Effector memory CD4-positive, alpha-beta T cell (primary cell): ENCODE results near the gene SMYD3.

ENCODE experiments used
- DNase-seq, 3 donors: peaks; one replicate each; pipeline ENCODE4 v3.0.0-alpha.2; 2020
- H3K27ac ChIP-seq: 2 replicates; pipeline ENCODE4 v1.7.0; 2013; ENCODE audit warnings: mild to moderate bottlenecking, low read length, moderate library complexity; ENCODE audit not compliant: insufficient read depth, poor library complexity, severe bottlenecking
- H3K27me3 ChIP-seq: replicated peaks from 2 replicates; pipeline ENCODE4 v1.7.0; 2013; ENCODE audit warnings: mild to moderate bottlenecking, low read length; ENCODE audit not compliant: insufficient read depth, control insufficient read depth, poor library complexity, severe bottlenecking
- H3K36me3 ChIP-seq: 2 replicates; pipeline ENCODE4 v1.7.0; 2013; ENCODE audit warnings: mild to moderate bottlenecking, low read length, moderate library complexity; ENCODE audit not compliant: control insufficient read depth, insufficient read depth
- H3K4me1 ChIP-seq: 2 replicates; pipeline ENCODE4 v1.7.0; 2013; ENCODE audit warnings: low read length, mild to moderate bottlenecking; ENCODE audit not compliant: control insufficient read depth, insufficient read depth, poor library complexity, severe bottlenecking
- H3K4me3 ChIP-seq: 2 replicates; pipeline ENCODE4 v1.7.0; 2013; ENCODE audit warnings: low read length, low read depth, mild to moderate bottlenecking; ENCODE audit not compliant: insufficient read depth, poor library complexity, severe bottlenecking
- H3K9me3 ChIP-seq: 2 replicates; pipeline ENCODE4 v1.7.0; 2013; ENCODE audit warnings: mild to moderate bottlenecking, low read length, moderate library complexity; ENCODE audit not compliant: control insufficient read depth

Gene SMYD3

DNA sequence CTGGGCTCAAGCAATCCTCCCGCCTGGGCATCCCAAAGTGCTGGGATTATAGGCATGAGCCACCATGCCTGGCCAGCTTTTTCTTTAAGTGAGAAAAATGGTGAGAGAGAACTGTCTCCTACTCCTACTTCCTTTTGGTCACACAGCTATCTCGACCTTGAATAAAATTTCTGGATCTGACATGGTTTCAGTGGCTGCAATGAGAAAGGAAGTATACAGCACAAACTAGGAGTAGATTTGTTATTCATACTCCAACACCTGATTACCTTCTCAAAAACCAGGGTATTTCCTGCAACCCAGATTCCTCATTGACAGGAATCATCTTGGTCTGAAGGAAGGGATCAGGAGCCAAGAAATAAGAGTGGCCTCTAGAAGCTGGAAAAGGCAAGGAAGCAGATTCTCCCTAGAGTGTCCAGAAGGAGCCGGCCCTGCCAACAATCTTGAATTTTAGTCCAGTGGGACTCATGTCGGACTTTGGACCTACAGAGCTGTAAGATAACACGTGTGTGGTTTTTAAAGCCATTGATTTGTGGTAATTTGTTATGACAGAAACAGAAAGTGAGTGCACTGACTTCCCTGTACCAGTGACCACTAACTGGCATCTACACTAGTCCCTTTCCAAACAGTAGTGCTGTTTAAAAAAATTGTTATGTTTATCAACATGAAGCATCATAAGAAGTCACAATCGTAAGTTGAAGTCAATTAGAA lies 516.6 kb downstream of the SMYD3 start:
- Histone ChIP-seq H3K27ac (no peak overlapping the region), H3K4me3 (no peak overlapping the region), H3K4me1 (no peaks in the 10 kb centered on the region), H3K9me3 (no peaks in the 10 kb centered on the region), H3K27me3 (no peaks in the 10 kb centered on the region), H3K36me3 (no peaks in the 10 kb centered on the region)
- no peak for DNase-seq

DNA sequence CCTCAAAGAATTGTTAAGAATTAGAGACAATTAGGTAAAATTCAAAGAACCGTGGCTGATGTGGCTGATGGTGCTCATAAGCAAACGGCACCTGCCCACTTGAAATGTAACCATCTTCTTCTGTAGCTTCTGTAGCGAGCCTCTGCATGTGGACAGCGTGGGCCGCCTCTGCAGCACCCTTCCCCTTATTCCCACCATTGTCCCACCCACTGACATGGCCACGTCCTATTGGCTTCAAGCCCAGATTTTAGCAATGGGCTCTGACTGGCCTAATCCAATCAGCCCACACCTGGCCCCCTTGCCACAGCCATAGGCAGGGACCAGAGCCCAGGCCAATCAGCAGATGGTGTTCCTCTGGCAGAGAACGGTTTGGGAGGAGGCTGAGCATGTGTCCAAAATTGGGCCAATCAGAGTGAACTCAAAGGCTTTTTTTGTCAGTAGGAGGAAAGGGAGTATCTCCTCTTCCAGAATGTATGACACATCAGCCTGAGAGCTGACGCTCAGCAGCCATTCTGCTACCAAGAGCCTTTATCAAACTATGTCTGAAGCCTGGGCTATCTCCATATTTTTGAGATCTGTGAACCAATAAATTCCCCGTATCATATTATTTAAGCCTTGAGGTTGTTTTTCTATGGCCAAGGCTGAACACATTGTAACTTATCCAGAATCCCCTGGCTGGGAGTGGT lies 518.5 kb downstream of the SMYD3 start:
- no peaks in the 10 kb centered on the region for H3K27me3 ChIP-seq
- H3K27ac ChIP-seq, result no peak overlapping the region
- DNase-seq, result no peak
- H3K36me3 ChIP-seq, result no peaks in the 10 kb centered on the region
- H3K4me1 ChIP-seq, result no peaks in the 10 kb centered on the region
- H3K9me3 ChIP-seq, result no peaks in the 10 kb centered on the region
- no peak overlapping the region for H3K4me3 ChIP-seq

DNA sequence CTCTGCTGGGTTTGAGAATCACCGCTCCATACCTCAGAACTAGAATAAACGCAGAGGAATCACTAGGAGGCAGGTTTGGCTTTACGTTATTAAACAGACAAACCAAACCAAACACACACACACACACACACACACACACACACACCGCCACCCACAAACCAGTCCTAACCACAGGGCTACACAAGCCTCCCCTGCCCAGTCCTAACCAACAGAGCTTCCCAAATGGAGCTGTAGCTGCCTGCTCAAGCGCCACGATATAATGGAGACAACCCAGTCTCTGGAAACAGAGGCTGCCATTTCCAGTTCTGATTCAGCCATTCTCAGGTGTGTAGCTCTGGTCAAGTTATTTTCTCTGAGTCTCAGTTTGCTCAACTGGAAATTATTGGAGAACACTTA lies 519.1 kb downstream of the SMYD3 start:
- Histone ChIP-seq H3K27me3 (no peaks in the 10 kb centered on the region), H3K4me3 (no peak overlapping the region), H3K36me3 (no peaks in the 10 kb centered on the region), H3K4me1 (no peaks in the 10 kb centered on the region), H3K27ac (no peak overlapping the region), H3K9me3 (no peaks in the 10 kb centered on the region)
- DNase-seq, result no peak

DNA sequence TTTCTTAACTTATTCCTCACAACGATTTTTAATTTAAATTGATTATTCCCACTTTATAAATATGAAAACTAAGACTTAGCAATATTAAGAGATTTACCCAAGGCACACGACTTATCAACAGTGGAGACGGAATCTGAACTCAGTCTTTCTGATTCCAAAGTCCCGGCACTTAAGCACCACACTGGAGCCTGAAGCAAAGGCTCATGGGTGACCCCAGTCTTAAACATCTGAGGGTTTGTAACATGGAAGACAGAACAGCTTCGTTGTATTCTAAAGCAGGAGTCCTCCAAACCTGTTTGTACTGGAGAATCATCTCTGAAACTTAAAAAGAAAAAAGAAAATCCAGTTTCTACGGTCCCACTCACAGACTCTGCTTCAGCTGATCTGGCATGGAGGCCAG lies 519.5 kb downstream of the SMYD3 start:
- Histone ChIP-seq H3K4me1 (no peaks in the 10 kb centered on the region), H3K36me3 (no peaks in the 10 kb centered on the region), H3K9me3 (no peaks in the 10 kb centered on the region), H3K27ac (no peak overlapping the region), H3K27me3 (no peaks in the 10 kb centered on the region), H3K4me3 (no peak overlapping the region)
- DNase-seq, result no peak

DNA sequence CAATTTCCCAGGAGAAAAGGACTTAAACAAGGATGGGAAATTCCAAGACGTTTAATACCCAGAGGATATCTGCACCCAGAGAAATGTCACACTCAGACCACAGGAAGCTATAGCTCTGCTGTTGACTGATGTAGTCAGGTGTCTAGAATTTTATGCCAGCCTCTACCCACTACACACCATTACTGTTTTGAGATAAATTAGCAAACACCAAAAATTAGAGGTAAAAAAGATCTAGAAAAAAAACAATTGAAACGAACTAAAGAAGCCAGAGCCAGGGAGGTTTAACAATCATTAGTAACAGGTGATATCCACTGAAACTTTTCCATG lies 519.9 kb downstream of the SMYD3 start:
- Histone ChIP-seq H3K27me3 (no peaks in the 10 kb centered on the region), H3K9me3 (no peaks in the 10 kb centered on the region), H3K27ac (no peak overlapping the region), H3K36me3 (no peaks in the 10 kb centered on the region), H3K4me3 (no peak overlapping the region), H3K4me1 (no peaks in the 10 kb centered on the region)
- no peak for DNase-seq

DNA sequence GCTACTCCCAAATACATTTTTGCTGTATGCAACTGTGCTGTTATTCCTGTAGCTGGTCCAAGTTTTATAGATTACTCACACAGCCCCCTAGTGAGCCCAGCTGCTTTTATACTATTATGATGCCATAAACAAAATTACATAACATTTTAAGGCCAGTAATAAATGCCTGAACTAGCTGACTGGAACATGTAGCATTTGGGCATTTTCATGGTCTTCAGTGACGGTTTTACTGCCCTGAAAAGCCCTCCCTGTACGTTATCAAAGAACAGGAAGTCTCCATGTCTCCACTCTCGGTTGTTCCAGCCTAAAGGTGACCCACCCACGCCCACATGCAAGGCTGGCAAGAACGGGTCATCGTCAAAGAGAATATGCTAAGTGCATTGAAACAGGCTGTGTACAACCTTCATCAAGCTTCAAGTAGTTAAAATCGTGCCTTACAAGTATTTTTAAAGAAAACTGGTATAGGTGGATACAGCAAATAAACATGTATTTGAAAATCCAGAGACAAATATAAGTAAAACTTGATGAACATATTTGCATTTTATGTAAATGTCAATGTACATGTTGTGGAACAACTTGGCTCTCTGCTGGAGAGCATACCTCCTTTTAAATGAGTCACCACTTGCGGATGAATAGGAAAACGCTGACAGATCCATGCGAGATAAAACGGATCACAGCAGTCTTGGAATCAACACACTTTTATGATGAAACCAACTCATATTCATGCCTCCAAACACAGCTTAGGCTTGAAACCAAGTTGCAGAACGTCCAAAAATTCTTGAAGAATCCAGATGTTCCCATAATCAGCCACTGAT lies 520.5 kb downstream of the SMYD3 start:
- H3K27ac ChIP-seq, result no peak overlapping the region
- no peak for DNase-seq
- no peaks in the 10 kb centered on the region for H3K9me3 ChIP-seq
- H3K36me3 ChIP-seq, result no peaks in the 10 kb centered on the region
- H3K4me1 ChIP-seq, result no peaks in the 10 kb centered on the region
- H3K27me3 ChIP-seq, result no peaks in the 10 kb centered on the region
- no peak overlapping the region for H3K4me3 ChIP-seq

DNA sequence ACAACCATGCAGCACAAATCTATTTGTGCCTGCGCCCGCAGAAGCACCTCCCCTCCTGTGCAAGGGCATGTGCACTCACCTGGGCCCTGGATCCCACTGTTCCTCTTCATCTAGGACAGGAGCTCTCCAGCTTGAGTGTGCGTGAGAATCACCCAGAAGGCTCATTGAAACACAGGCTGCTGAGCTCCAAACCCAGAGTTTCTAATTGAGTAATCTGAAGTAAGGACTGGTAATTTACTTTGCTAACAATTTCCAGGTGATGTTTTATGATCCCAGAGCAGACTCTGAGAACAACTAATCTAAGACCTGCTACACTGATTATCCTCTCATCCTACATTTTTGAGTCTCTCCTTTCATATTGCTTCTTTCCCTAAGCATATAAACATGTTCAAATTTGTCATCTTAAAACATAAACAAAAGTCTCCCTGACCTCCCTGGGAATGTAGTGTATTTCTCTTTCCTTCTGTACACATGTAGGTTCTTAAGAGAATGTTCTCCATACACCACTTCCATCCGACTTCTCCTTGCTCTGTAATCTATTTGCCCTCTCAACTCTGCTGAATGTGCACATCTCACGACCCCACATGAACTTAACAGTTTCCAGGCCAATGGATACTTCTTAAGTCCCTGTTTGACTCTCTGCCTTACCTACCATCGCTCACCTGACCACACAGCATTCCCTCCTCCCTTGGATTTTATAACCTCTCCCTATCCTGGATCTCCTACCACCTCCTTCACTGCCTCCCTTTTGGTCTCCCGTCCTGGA lies 522.5 kb downstream of the SMYD3 start:
- Histone ChIP-seq H3K4me1 (no peaks in the 10 kb centered on the region), H3K27ac (no peak overlapping the region), H3K36me3 (no peaks in the 10 kb centered on the region), H3K27me3 (no peaks in the 10 kb centered on the region), H3K4me3 (no peak overlapping the region), H3K9me3 (no peaks in the 10 kb centered on the region)
- no peak for DNase-seq

DNA sequence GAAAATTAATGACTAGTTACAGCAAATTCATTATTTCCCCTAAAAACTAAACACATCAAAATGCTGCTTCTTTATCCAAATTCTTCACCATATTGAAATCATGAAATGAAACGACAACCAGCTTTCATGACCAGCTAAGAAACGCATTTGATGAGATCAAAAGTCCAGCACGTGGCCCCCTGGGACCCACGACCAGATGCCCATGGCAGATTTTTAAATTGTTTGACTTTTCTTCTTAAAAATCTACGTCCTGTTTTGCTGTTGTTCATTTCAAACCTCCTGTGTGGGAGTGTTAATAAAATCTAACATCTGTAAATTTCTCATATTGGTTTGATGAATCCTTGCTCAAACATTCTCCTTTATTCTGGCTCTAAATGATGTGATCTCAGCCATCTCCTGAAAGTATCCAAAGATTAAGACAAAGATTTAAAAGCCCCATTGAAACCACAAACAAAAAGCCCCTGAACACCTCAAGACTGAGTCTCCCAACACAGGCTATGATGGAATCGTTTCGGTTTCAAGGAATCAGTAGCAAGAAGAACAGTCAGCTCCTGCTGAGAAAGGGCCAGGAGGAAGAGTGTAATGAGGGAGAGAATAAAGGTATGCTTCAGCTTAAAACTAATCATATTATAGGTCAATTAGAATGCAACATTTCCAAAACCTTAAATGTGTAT lies 523.6 kb downstream of the SMYD3 start:
- Histone ChIP-seq H3K27ac (no peak overlapping the region), H3K9me3 (no peaks in the 10 kb centered on the region)

DNA sequence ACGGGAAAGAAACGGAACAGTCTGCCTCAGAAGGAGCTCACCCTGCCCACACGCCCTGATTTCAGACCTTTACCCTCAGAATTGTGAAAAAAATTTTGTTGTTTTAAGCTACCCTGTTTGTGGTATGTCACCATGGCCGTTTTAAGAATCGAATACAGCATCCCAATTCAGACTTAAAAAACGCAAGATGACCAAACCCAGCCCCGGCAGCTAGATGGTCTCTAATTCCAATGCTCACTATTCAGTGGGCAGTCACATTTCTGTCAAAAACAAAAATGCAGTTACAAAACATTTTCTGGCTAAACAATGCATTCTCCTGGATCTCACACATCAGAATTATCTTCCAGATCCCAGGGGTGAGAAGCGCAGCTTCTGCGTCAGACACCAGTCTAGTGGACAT lies 527.5 kb downstream of the SMYD3 start:
- no peak overlapping the region for H3K4me3 ChIP-seq
- H3K27ac ChIP-seq, result no peak overlapping the region
- no peaks in the 10 kb centered on the region for H3K9me3 ChIP-seq
- DNase-seq, result no peak
- H3K36me3 ChIP-seq, result no peaks in the 10 kb centered on the region
- no peaks in the 10 kb centered on the region for H3K4me1 ChIP-seq
- H3K27me3 ChIP-seq, result no peaks in the 10 kb centered on the region

More for the DNA sequence above, 523.6 kb downstream of the SMYD3 start:
- no peaks in the 10 kb centered on the region for H3K4me1 ChIP-seq
- H3K4me3 ChIP-seq, result no peak overlapping the region
- no peak for DNase-seq
- H3K27me3 ChIP-seq, result no peaks in the 10 kb centered on the region
- H3K36me3 ChIP-seq, result no peaks in the 10 kb centered on the region
